Stimulated activated CD4-positive, alpha-beta T cell treated with anti-CD3 and anti-CD28 coated beads, Interleukin-15, amount 100 ng/mL, for 48 hours (primary cell): ENCODE measurements around the gene ESYT2.

Source experiments
- DNase-seq, 2 donors: peaks; one replicate each; pipeline ENCODE4 v3.0.0-alpha.2; 2020; ENCODE audit warnings: low read depth in 2 of 2

Gene ESYT2

GRCh38 chr7:158746957-158747356 lies 82.4 kb downstream of the ESYT2 start:
- DNase-seq, result no peak

GRCh38 chr7:158745057-158745715 lies 84.1 kb downstream of the ESYT2 start:
- no peak for DNase-seq

- no peak for DNase-seq
Observed at GRCh38 chr7:158744070-158744469, 85.2 kb downstream of the ESYT2 start.

GRCh38 chr7:158743219-158743618 lies 86.1 kb downstream of the ESYT2 start:
- DNase-seq, result no peak

- DNase-seq, result no peak
Observed at GRCh38 chr7:158742065-158742821, 87.1 kb downstream of the ESYT2 start.

GRCh38 chr7:158741294-158741666 lies 88.0 kb downstream of the ESYT2 start:
- no peak for DNase-seq

GRCh38 chr7:158740657-158741293 lies 88.5 kb downstream of the ESYT2 start:
- DNase-seq, result no peak

GRCh38 chr7:158740013-158740656 lies 89.2 kb downstream of the ESYT2 start:
- DNase-seq, result no peak

GRCh38 chr7:158738841-158739240 lies 90.5 kb downstream of the ESYT2 start:
- no peak for DNase-seq

GRCh38 chr7:158737064-158737695 lies 92.1 kb downstream of the ESYT2 start:
- no peak for DNase-seq

- DNase-seq, result no peak
Observed at GRCh38 chr7:158735935-158736334, 93.4 kb downstream of the ESYT2 start.

- no peak for DNase-seq
Observed at GRCh38 chr7:158734861-158735260, 94.4 kb downstream of the ESYT2 start.

- no peak for DNase-seq
Observed at GRCh38 chr7:158733775-158734494, 95.4 kb downstream of the ESYT2 start.

- DNase-seq, result no peak
Observed at GRCh38 chr7:158733220-158733519, 96.1 kb downstream of the ESYT2 start.

- no peak for DNase-seq
Observed at GRCh38 chr7:158732494-158733219, 96.7 kb downstream of the ESYT2 start.

GRCh38 chr7:158731761-158732160 lies 97.5 kb downstream of the ESYT2 start:
- no peak for DNase-seq

- DNase-seq, result no peak
Observed at GRCh38 chr7:158730383-158731346, 98.6 kb downstream of the ESYT2 start.

- DNase-seq, result no peak
Observed at GRCh38 chr7:158729646-158730382, 99.5 kb downstream of the ESYT2 start.
